Measurements from ENCODE around the gene NAALADL2. TPM values are rescaled to one million over a fixed set of nuclear protein-coding genes. Genes with fewer than 3 reads are reported as not detected.

NAALADL2 gene
- total and polyA plus RNA-seq, 9 of the 15 experiments (the other 6 are each of a cell fraction or from before 2014, with no cell fraction given): 0.29 to 1.1 (median 0.79) TPM; not detected in 1

- TF ChIP-seq DEAF1 (CRISPR knock-in tag; IDR thresholded peaks at IDR 0.05) (no peak), RFX7 (CRISPR knock-in tag; IDR thresholded peaks at IDR 0.05) (no peak), HINFP (tag; conservative IDR thresholded peaks at IDR 0.05; ENCODE audit: low read depth) (no peak)
Measured at GRCh38 chr3:175307642-175308041, 448.5 kb downstream of the NAALADL2 start (continued).

GRCh38 chr3:175308097-175308496 is 449.0 kb downstream of the NAALADL2 start:
- ChIA-PET POLR2A (no interaction called here), CTCF (ENCODE audit: low intra/inter-chr PET ratio) (no interaction called here)
- Histone ChIP-seq H3K36me3 (ENCODE audit: control insufficient read depth, insufficient read depth, low read length) (no peaks in the 10 kb centered on the region), H3K9me3 (replicated peaks; ENCODE audit: control insufficient read depth, insufficient read depth, low read depth, low read length) (no peaks in the 10 kb centered on the region), H3K9ac (ENCODE audit: insufficient read depth in 1 of 2, low read depth in 2 of 2, low read length in 2 of 2) (no peak overlapping the region), H3K4me2 (ENCODE audit: insufficient read depth, low read length) (no peak overlapping the region), H3K9me1 (ENCODE audit: control insufficient read depth, insufficient read depth, low read length) (no peaks in the 10 kb centered on the region), H3K79me2 (ENCODE audit: control insufficient read depth, insufficient read depth, low read length) (no peaks in the 10 kb centered on the region), H3K27ac (ENCODE audit: extremely low read depth, low read depth, low read length) (no peak overlapping the region), H3K27me3 (ENCODE audit: control insufficient read depth in 2 of 2, insufficient read depth in 2 of 2, low read length in 2 of 2) (no peaks in the 10 kb centered on the region), H2AFZ (ENCODE audit: low read depth, low read length) (no peak overlapping the region), H3K4me1 (replicated peaks in 1 of 2; ENCODE audit: control insufficient read depth in 2 of 2, insufficient read depth in 2 of 2, low read length in 2 of 2) (no peaks in the 10 kb centered on the region), H3K4me3 (no peak overlapping the region), H4K20me1 (replicated peaks; ENCODE audit: control insufficient read depth, insufficient read depth, low read length) (no peaks in the 10 kb centered on the region)
- in situ Hi-C loops (cut with MboI) (no loop called here), intact Hi-C loops (cut with micrococcal nuclease) (no loop called here)
- no TSS peak for BruUV-seq (replicated peaks)
- DNase-seq (ENCODE audit: extremely low read depth in 1 of 4, low spot score in 3 of 4): no peak
- TF ChIP-seq HNRNPK (IDR thresholded peaks at IDR 0.05; ENCODE audit: low read depth, low read length, poor library complexity, severe bottlenecking): no peak
- no peak for TF ChIP-seq ZNF354B (CRISPR knock-in tag; IDR thresholded peaks at IDR 0.05)
- TF ChIP-seq KAT8 (IDR thresholded peaks at IDR 0.05; ENCODE audit: low read depth): no peak
- TF ChIP-seq NR1H2 (CRISPR knock-in tag; IDR thresholded peaks at IDR 0.05): no peak
- FAIRE-seq: no peak
- 0% methylated on average over 6 of the region's 6 CpGs for WGBS (ENCODE audit: insufficient coverage, low coverage, missing lambda C conversion rate)
- ATAC-seq: no peak
